ENCODE measurements around the gene FMN1. TPM values are rescaled to one million over a fixed set of nuclear protein-coding genes. Genes with fewer than 3 reads are reported as not detected.

FMN1 gene
- total RNA-seq, 1 experiment from 2014 or later: 1.2 TPM

DNA sequence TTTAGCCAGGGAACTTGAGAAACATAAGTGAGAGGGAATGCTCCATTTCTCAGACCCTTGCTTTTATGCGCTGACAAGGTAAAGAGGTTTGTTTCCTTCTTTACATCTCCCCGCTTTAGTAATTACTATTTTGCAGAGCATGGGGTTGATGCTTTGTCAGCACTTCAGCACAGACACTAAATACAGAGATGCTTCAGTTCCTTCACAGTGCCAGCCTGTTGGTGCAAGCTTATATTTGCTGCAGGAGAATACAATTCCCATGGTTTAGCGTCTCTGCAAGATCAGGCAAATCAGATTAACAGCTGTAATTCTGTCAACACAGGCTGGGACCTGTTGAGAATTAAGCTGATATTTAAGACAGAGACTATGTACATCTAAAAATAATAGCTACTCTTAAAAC, 2.9 kb downstream of the FMN1 start:
- intact Hi-C loops (cut with micrococcal nuclease): no loop called here
- no peak for DNase-seq (ENCODE audit: unreplicated experiment)
- peaks cover 6% of the 10 kb centered on the region for H3K4me1 Mint-ChIP-seq (ENCODE audit: insufficient read depth, unreplicated experiment)
- H3K27ac Mint-ChIP-seq (ENCODE audit: low read depth, unreplicated experiment): no peak overlapping the region
- no peak overlapping the region for H3K4me3 Mint-ChIP-seq (ENCODE audit: unreplicated experiment)
- H3K27me3 Mint-ChIP-seq (ENCODE audit: insufficient read depth, unreplicated experiment): peaks cover 17% of the 10 kb centered on the region
- CTCF ChIA-PET: interaction anchor here (1.0 kb wide), 1 partner anchor 59 kb away, joined by 3 read pairs; no protein-coding TSS in a partner anchor
- no TSS peak for BruUV-seq (replicated peaks)
- POLR2A ChIA-PET: no interaction called here
- TF ChIP-seq, protein P1, sequence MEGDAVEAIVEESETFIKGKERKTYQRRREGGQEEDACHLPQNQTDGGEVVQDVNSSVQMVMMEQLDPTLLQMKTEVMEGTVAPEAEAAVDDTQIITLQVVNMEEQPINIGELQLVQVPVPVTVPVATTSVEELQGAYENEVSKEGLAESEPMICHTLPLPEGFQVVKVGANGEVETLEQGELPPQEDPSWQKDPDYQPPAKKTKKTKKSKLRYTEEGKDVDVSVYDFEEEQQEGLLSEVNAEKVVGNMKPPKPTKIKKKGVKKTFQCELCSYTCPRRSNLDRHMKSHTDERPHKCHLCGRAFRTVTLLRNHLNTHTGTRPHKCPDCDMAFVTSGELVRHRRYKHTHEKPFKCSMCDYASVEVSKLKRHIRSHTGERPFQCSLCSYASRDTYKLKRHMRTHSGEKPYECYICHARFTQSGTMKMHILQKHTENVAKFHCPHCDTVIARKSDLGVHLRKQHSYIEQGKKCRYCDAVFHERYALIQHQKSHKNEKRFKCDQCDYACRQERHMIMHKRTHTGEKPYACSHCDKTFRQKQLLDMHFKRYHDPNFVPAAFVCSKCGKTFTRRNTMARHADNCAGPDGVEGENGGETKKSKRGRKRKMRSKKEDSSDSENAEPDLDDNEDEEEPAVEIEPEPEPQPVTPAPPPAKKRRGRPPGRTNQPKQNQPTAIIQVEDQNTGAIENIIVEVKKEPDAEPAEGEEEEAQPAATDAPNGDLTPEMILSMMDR (IDR thresholded peaks at IDR 0.05; ENCODE audit: unreplicated experiment): no peak
- H3K9me3 Mint-ChIP-seq (ENCODE audit: unreplicated experiment): no peaks in the 10 kb centered on the region
- no peaks in the 10 kb centered on the region for H3K36me3 Mint-ChIP-seq (ENCODE audit: insufficient read depth, unreplicated experiment)

DNA sequence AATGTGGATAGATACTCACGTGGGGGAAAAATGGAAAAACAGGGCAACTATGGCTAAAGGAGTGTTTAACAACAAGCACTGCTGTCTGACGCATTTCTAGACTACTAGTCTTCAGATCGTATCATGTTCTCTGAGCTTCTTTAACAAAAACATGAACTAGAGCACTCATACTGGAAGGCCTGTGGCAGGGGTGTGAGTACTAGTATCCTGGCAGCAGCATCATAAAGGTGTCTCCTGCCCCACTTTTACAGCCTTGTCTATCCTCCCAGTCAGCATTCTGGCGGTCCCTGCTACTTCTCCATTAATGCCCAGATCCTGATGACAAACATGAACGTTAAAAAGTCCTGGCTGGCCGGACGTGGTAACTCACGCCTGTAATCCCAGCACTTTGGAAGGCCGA, 4.0 kb downstream of the FMN1 start:
- Mint-ChIP-seq H3K36me3 (ENCODE audit: insufficient read depth, unreplicated experiment) (no peaks in the 10 kb centered on the region), H3K9me3 (ENCODE audit: unreplicated experiment) (no peaks in the 10 kb centered on the region), H3K4me1 (ENCODE audit: insufficient read depth, unreplicated experiment) (peaks cover 6% of the 10 kb centered on the region), H3K4me3 (ENCODE audit: unreplicated experiment) (no peak overlapping the region), H3K27me3 (ENCODE audit: insufficient read depth, unreplicated experiment) (peaks cover 17% of the 10 kb centered on the region), H3K27ac (ENCODE audit: low read depth, unreplicated experiment) (no peak overlapping the region)
- no peak for DNase-seq (ENCODE audit: unreplicated experiment)
- intact Hi-C loops (cut with micrococcal nuclease): no loop called here
- no TSS peak for BruUV-seq (replicated peaks)
- TF ChIP-seq, protein P1 (IDR thresholded peaks at IDR 0.05; ENCODE audit: unreplicated experiment): no peak
- CTCF ChIA-PET: no interaction called here
- POLR2A ChIA-PET: no interaction called here

DNA sequence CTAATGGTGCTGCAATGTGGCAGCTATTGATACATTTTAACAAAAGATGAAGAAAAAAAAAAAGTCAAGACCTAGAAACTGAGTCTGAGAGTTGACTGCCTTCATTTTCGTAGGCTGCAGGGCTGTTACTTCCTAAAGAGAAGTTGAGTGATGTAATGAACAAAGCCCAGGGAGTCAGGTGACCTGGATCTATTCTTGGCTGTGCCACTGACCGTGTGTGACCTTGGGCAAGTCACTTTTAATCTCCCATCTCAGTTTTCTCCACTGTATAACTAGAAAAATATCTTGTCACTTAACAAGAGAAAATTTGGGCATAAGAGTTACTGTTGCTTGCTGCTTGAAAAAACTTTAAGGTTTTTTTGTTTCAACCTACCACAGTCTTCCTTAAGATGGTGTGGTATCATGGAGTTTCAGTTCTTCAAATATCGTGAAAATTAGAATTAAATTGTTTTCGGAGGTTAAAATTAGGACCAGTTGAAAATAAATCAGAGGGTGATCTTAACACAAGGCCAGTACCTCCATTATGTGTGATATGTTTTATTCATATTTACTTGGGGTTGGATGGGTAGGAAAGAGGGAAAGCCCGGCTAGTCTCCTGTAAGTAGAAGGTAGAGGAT, 5.8 kb downstream of the FMN1 start:
- CTCF ChIA-PET: interaction anchor here (0.6 kb wide), 1 partner anchor 46 kb away, joined by 4 read pairs; no protein-coding TSS in a partner anchor
- BruUV-seq (replicated peaks): no TSS peak
- POLR2A ChIA-PET: interaction anchor here (0.7 kb wide), 1 partner anchor 19 kb away, joined by 3 read pairs; no protein-coding TSS in a partner anchor
- no peak overlapping the region for H3K4me3 Mint-ChIP-seq (ENCODE audit: unreplicated experiment)
- no peaks in the 10 kb centered on the region for H3K4me1 Mint-ChIP-seq (ENCODE audit: insufficient read depth, unreplicated experiment)
- H3K9me3 Mint-ChIP-seq (ENCODE audit: unreplicated experiment): no peaks in the 10 kb centered on the region
- TF ChIP-seq, protein P1 (IDR thresholded peaks at IDR 0.05; ENCODE audit: unreplicated experiment): no peak
- peaks cover 17% of the 10 kb centered on the region for H3K27me3 Mint-ChIP-seq (ENCODE audit: insufficient read depth, unreplicated experiment)
- intact Hi-C loops (cut with micrococcal nuclease): no loop called here
- H3K27ac Mint-ChIP-seq (ENCODE audit: low read depth, unreplicated experiment): no peak overlapping the region
- no peaks in the 10 kb centered on the region for H3K36me3 Mint-ChIP-seq (ENCODE audit: insufficient read depth, unreplicated experiment)
- no peak for DNase-seq (ENCODE audit: unreplicated experiment)

DNA sequence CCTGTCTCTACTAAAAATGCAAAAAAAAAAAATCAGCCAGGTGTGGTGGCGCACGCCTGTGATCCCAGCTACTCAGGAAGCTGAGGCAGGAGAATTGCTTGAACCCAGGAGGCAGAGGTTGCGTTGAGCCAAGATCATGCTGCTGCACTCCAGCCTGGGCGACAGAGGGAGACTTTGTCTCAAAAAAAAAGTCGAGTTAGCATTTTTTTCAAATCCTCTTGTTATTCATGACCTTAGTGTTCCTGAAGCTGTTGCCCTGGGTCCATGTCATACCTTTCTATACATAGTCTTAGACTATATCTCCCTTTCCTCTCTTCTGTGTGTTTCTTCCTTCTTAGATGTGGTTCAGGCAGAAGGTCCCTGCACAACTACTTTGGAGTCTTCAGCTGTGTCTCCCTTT, 6.4 kb downstream of the FMN1 start:
- H3K4me3 Mint-ChIP-seq (ENCODE audit: unreplicated experiment): no peak overlapping the region
- H3K4me1 Mint-ChIP-seq (ENCODE audit: insufficient read depth, unreplicated experiment): no peaks in the 10 kb centered on the region
- intact Hi-C loops (cut with micrococcal nuclease): no loop called here
- CTCF ChIA-PET: interaction anchor here (0.6 kb wide), 1 partner anchor 45 kb away, joined by 4 read pairs; no protein-coding TSS in a partner anchor
- DNase-seq (ENCODE audit: unreplicated experiment): no peak
- peaks cover 17% of the 10 kb centered on the region for H3K27me3 Mint-ChIP-seq (ENCODE audit: insufficient read depth, unreplicated experiment)
- BruUV-seq (replicated peaks): no TSS peak
- TF ChIP-seq, protein P1 (IDR thresholded peaks at IDR 0.05; ENCODE audit: unreplicated experiment): no peak
- H3K27ac Mint-ChIP-seq (ENCODE audit: low read depth, unreplicated experiment): no peak overlapping the region
- no peaks in the 10 kb centered on the region for H3K36me3 Mint-ChIP-seq (ENCODE audit: insufficient read depth, unreplicated experiment)
- H3K9me3 Mint-ChIP-seq (ENCODE audit: unreplicated experiment): no peaks in the 10 kb centered on the region
- POLR2A ChIA-PET: interaction anchor here (0.7 kb wide), 1 partner anchor 20 kb away, joined by 3 read pairs; no protein-coding TSS in a partner anchor

All from MCF 10A (cell line).